Right lobe of liver (tissue), 4 donors: ENCODE data around the gene LAMB2.

ENCODE experiments used
- CTCF ChIP-seq, 4 donors: fragments of 200-600 bp in 3 of 4; fragments of 450-650 bp in 1 of 4; IDR thresholded peaks; one replicate each; pipeline versions ENCODE4 v1.5.1 to v1.8.0; 2016 to 2022; ENCODE audit warnings: antibody characterized with exemption in 4 of 4, mild to moderate bottlenecking in 2 of 4
- POLR2A ChIP-seq: fragments of 450-650 bp; IDR thresholded peaks from one replicate; pipeline ENCODE4 v1.6.1; 2017; ENCODE audit warnings: antibody characterized with exemption, mild to moderate bottlenecking
- donor health status: DM: no; HTN: no; CAD: no.
- donor health status: DM: no; HTN: no; CAD: no.
- donor health status: DM: no; HTN: yes; CAD: no.

DNA sequence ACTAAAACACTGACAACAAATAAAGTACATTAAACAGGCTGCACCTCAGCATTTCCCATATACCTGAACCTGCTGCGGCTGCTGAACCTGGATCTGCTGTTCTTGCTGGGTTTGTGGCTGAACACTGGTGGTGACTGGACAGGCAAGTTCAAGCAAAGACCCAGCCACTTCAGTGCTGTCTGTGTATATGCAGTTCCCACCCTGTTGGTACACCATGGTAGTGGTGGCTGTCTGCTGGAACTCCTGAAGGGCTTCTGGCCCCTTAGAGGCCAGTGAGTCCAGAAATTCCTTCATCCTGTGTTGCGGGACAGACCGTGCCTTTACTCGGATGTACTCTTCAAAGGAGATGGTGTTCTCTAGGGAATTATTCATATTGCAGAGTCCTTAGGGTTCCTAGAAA, 56.2 kb downstream of the LAMB2 start:
- TF ChIP-seq CTCF (IDR thresholded peaks at IDR 0.05) (no peak), POLR2A (no peak)
